Activated CD8-positive, alpha-beta memory T cell treated with anti-CD3 and anti-CD28 coated beads, Interleukin-2, amount 50 U/mL, for 1 hour (primary cell): ENCODE data around the gene KCNN3.

Experiments used
- DNase-seq: peaks from one replicate; pipeline ENCODE4 v3.0.0-alpha.2; 2020; ENCODE audit errors: extremely low read depth

The KCNN3 gene

GRCh38 chr1:154749078-154749760 lies 120.9 kb downstream of the KCNN3 start:
- DNase-seq, result no peak

- DNase-seq, result no peak
These were observed 121.7 kb downstream of the KCNN3 start for GRCh38 chr1:154748405-154748775.

GRCh38 chr1:154747740-154748404 lies 122.2 kb downstream of the KCNN3 start:
- DNase-seq, result no peak

- DNase-seq, result no peak
These were observed 122.7 kb downstream of the KCNN3 start for GRCh38 chr1:154747380-154747739.

- no peak for DNase-seq
These were observed 123.3 kb downstream of the KCNN3 start for GRCh38 chr1:154746622-154747299.

GRCh38 chr1:154745750-154746425 lies 124.2 kb downstream of the KCNN3 start:
- DNase-seq, result no peak

- DNase-seq, result no peak
These were observed 124.8 kb downstream of the KCNN3 start for GRCh38 chr1:154745286-154745731.

GRCh38 chr1:154744352-154745035 lies 125.6 kb downstream of the KCNN3 start:
- DNase-seq, result no peak

GRCh38 chr1:154743526-154744036 lies 126.5 kb downstream of the KCNN3 start:
- no peak for DNase-seq

GRCh38 chr1:154742606-154743005 lies 127.5 kb downstream of the KCNN3 start:
- DNase-seq, result no peak

GRCh38 chr1:154741741-154742495 lies 128.2 kb downstream of the KCNN3 start:
- no peak for DNase-seq

- DNase-seq, result no peak
These were observed 128.8 kb downstream of the KCNN3 start for GRCh38 chr1:154741327-154741726.

- DNase-seq, result no peak
These were observed 130.4 kb downstream of the KCNN3 start for GRCh38 chr1:154739654-154740053.

GRCh38 chr1:154736841-154737240 lies 133.2 kb downstream of the KCNN3 start:
- DNase-seq, result no peak

GRCh38 chr1:154735804-154736168 lies 134.3 kb downstream of the KCNN3 start:
- no peak for DNase-seq

- DNase-seq, result no peak
These were observed 134.8 kb downstream of the KCNN3 start for GRCh38 chr1:154735061-154735803.

GRCh38 chr1:154733621-154734020 lies 136.5 kb downstream of the KCNN3 start:
- DNase-seq, result no peak

- DNase-seq, result no peak
These were observed 139.0 kb downstream of the KCNN3 start for GRCh38 chr1:154730986-154731489.

GRCh38 chr1:154730259-154730658 lies 139.8 kb downstream of the KCNN3 start:
- no peak for DNase-seq

GRCh38 chr1:154729577-154729976 lies 140.5 kb downstream of the KCNN3 start:
- DNase-seq, result no peak
